WTC11 (cell line): ENCODE measurements around the gene MRPL55. TPM values are rescaled to one million over a fixed set of nuclear protein-coding genes. Genes with fewer than 3 reads are reported as not detected.

Source experiments
- ATF1 ChIP-seq: sonication (generic); formaldehyde crosslinking; IDR thresholded peaks from 2 replicates; pipeline ENCODE4 v1.8.1; 2023; ENCODE audit warnings: mild to moderate bottlenecking, moderate library complexity, missing genetic modification reagents
- CDX4 ChIP-seq: fragments of 250-450 bp; sonication (Bioruptor Pico); IDR thresholded peaks from 2 replicates; pipeline ENCODE4 v1.9.0; 2021; ENCODE audit warnings: moderate library complexity, mild to moderate bottlenecking, inconsistent platforms, borderline replicate concordance
- CREB1 ChIP-seq: sonication (generic); formaldehyde crosslinking; IDR thresholded peaks from 2 replicates; pipeline ENCODE4 v1.8.0; 2023; ENCODE audit warnings: mild to moderate bottlenecking, missing genetic modification reagents
- EMX1 ChIP-seq: fragments of 250-450 bp; sonication (Bioruptor Pico); IDR thresholded peaks from 2 replicates; pipeline ENCODE4 v1.8.0; 2021; ENCODE audit warnings: mild to moderate bottlenecking
- NFYB ChIP-seq: sonication (generic); formaldehyde crosslinking; conservative IDR thresholded peaks from 2 replicates; pipeline ENCODE4 v1.8.0; 2022; ENCODE audit warnings: low read depth, missing genetic modification reagents
- NR3C1 ChIP-seq: sonication (generic); formaldehyde crosslinking; conservative IDR thresholded peaks from 2 replicates; pipeline ENCODE4 v1.8.1; 2023; ENCODE audit warnings: low read depth, mild to moderate bottlenecking, missing genetic modification reagents
- PRRX2 ChIP-seq: fragments of 250-450 bp; sonication (Bioruptor Pico); IDR thresholded peaks from 2 replicates; pipeline ENCODE4 v1.8.0; 2021; ENCODE audit warnings: mild to moderate bottlenecking
- SMAD4 ChIP-seq: sonication (generic); formaldehyde crosslinking; IDR thresholded peaks from 2 replicates; pipeline ENCODE4 v1.8.0; 2022; ENCODE audit warnings: mild to moderate bottlenecking, missing genetic modification reagents
- SOX15 ChIP-seq: fragments of 250-450 bp; sonication (Bioruptor Pico); IDR thresholded peaks from 2 replicates; pipeline ENCODE4 v1.9.0; 2021; ENCODE audit warnings: mild to moderate bottlenecking
- SP1 ChIP-seq: sonication (generic); formaldehyde crosslinking; conservative IDR thresholded peaks from 2 replicates; pipeline ENCODE4 v1.8.1; 2022; ENCODE audit warnings: missing genetic modification reagents
- TCF7 ChIP-seq: sonication (generic); formaldehyde crosslinking; IDR thresholded peaks from 2 replicates; pipeline ENCODE4 v1.8.0; 2022; ENCODE audit warnings: mild to moderate bottlenecking, low read depth, missing genetic modification reagents, moderate library complexity
- TEAD4 ChIP-seq: sonication (generic); formaldehyde crosslinking; IDR thresholded peaks from 2 replicates; pipeline ENCODE4 v1.8.0; 2022; ENCODE audit warnings: mild to moderate bottlenecking, missing genetic modification reagents
- ZBTB21 ChIP-seq: sonication (generic); formaldehyde crosslinking; IDR thresholded peaks from 2 replicates; pipeline ENCODE4 v1.8.1; 2023; ENCODE audit warnings: mild to moderate bottlenecking, missing genetic modification reagents, borderline replicate concordance
- ZBTB43 ChIP-seq: sonication (generic); formaldehyde crosslinking; IDR thresholded peaks from 2 replicates; pipeline ENCODE4 v1.8.1; 2023; ENCODE audit warnings: mild to moderate bottlenecking, missing genetic modification reagents
- ZNF232 ChIP-seq: sonication (generic); formaldehyde crosslinking; IDR thresholded peaks from 2 replicates; pipeline ENCODE4 v1.8.0; 2022; ENCODE audit warnings: mild to moderate bottlenecking, missing genetic modification reagents
- ZNF416 ChIP-seq: fragments of 250-450 bp; sonication (Bioruptor Pico); IDR thresholded peaks from 2 replicates; pipeline ENCODE4 v1.9.0; 2021; ENCODE audit warnings: mild to moderate bottlenecking, inconsistent platforms
- ZNF671 ChIP-seq: fragments of 250-450 bp; sonication (Bioruptor Pico); IDR thresholded peaks from 2 replicates; pipeline ENCODE4 v1.8.0; 2021; ENCODE audit warnings: mild to moderate bottlenecking
- total RNA-seq: library from RNA; stranded (reverse); gene quantifications from 3 replicates; pipeline ENCODE4 v1.2.3, GENCODE V29; 2021
- TF ChIP-seq, protein P1 (sequence below): sonication (generic); formaldehyde crosslinking; IDR thresholded peaks from 2 replicates; pipeline ENCODE4 v1.8.1; 2022; ENCODE audit warnings: low read depth, mild to moderate bottlenecking, moderate library complexity, missing genetic modification reagents, borderline replicate concordance
- TF ChIP-seq, protein P2 (sequence below): sonication (generic); formaldehyde crosslinking; IDR thresholded peaks from 2 replicates; pipeline ENCODE4 v1.8.0; 2023; ENCODE audit warnings: mild to moderate bottlenecking, missing genetic modification reagents
- TF ChIP-seq, protein P3 (sequence below): sonication (generic); formaldehyde crosslinking; IDR thresholded peaks from 2 replicates; pipeline ENCODE4 v1.8.1; 2023; ENCODE audit warnings: mild to moderate bottlenecking, missing genetic modification reagents, moderate library complexity
- TF ChIP-seq, protein P4 (sequence below): fragments of 250-450 bp; sonication (Bioruptor Pico); IDR thresholded peaks from 2 replicates; pipeline ENCODE4 v2.1.2; 2022; ENCODE audit warnings: mild to moderate bottlenecking, moderate library complexity
- TF ChIP-seq, protein P5 (sequence below): sonication (generic); formaldehyde crosslinking; IDR thresholded peaks from 2 replicates; pipeline ENCODE4 v1.8.0; 2022; ENCODE audit warnings: mild to moderate bottlenecking, missing genetic modification reagents
- TF ChIP-seq, protein P6 (sequence below): sonication (generic); formaldehyde crosslinking; IDR thresholded peaks from 2 replicates; pipeline ENCODE4 v1.8.1; 2022; ENCODE audit warnings: mild to moderate bottlenecking, missing genetic modification reagents, moderate library complexity, borderline replicate concordance
- TF ChIP-seq, protein P7 (sequence below): sonication (generic); formaldehyde crosslinking; IDR thresholded peaks from 2 replicates; pipeline ENCODE4 v1.8.1; 2023; ENCODE audit warnings: mild to moderate bottlenecking, moderate library complexity, missing genetic modification reagents
- TF ChIP-seq, protein P8 (sequence below): fragments of 250-450 bp; sonication (Bioruptor Pico); IDR thresholded peaks from 2 replicates; pipeline ENCODE4 v1.8.0; 2021; ENCODE audit warnings: mild to moderate bottlenecking

Gene MRPL55
- total RNA-seq, 1 experiment from 2014 or later, result 66.9 TPM

- TF ChIP-seq, protein P1, sequence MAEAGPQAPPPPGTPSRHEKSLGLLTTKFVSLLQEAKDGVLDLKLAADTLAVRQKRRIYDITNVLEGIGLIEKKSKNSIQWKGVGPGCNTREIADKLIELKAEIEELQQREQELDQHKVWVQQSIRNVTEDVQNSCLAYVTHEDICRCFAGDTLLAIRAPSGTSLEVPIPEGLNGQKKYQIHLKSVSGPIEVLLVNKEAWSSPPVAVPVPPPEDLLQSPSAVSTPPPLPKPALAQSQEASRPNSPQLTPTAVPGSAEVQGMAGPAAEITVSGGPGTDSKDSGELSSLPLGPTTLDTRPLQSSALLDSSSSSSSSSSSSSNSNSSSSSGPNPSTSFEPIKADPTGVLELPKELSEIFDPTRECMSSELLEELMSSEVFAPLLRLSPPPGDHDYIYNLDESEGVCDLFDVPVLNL, result no peak
- TF ChIP-seq TCF7 (CRISPR knock-in tag) (no peak), NR3C1 (CRISPR knock-in tag) (no peak), SMAD4 (CRISPR knock-in tag) (no peak), ZNF232 (CRISPR knock-in tag) (no peak), SP1 (CRISPR knock-in tag) (peak; percentile 100), TEAD4 (no peak), PRRX2 (CRISPR knock-in tag) (no peak), CDX4 (CRISPR knock-in tag) (no peak), NFYB (no peak), ZBTB43 (CRISPR knock-in tag) (no peak), ATF1 (CRISPR knock-in tag) (peak; percentile 96; the same call in 1 of the 2 replicates), CREB1 (CRISPR knock-in tag) (peak; percentile 92), ZBTB21 (CRISPR knock-in tag) (peak; percentile 84; the same call in 1 of the 2 replicates), SOX15 (CRISPR knock-in tag) (no peak), ZNF671 (CRISPR knock-in tag) (no peak), EMX1 (CRISPR knock-in tag) (no peak), ZNF416 (CRISPR knock-in tag) (no peak)
- TF ChIP-seq, protein P2, sequence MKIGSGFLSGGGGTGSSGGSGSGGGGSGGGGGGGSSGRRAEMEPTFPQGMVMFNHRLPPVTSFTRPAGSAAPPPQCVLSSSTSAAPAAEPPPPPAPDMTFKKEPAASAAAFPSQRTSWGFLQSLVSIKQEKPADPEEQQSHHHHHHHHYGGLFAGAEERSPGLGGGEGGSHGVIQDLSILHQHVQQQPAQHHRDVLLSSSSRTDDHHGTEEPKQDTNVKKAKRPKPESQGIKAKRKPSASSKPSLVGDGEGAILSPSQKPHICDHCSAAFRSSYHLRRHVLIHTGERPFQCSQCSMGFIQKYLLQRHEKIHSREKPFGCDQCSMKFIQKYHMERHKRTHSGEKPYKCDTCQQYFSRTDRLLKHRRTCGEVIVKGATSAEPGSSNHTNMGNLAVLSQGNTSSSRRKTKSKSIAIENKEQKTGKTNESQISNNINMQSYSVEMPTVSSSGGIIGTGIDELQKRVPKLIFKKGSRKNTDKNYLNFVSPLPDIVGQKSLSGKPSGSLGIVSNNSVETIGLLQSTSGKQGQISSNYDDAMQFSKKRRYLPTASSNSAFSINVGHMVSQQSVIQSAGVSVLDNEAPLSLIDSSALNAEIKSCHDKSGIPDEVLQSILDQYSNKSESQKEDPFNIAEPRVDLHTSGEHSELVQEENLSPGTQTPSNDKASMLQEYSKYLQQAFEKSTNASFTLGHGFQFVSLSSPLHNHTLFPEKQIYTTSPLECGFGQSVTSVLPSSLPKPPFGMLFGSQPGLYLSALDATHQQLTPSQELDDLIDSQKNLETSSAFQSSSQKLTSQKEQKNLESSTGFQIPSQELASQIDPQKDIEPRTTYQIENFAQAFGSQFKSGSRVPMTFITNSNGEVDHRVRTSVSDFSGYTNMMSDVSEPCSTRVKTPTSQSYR, result no peak
- TF ChIP-seq, protein P3, sequence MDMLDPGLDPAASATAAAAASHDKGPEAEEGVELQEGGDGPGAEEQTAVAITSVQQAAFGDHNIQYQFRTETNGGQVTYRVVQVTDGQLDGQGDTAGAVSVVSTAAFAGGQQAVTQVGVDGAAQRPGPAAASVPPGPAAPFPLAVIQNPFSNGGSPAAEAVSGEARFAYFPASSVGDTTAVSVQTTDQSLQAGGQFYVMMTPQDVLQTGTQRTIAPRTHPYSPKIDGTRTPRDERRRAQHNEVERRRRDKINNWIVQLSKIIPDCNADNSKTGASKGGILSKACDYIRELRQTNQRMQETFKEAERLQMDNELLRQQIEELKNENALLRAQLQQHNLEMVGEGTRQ, result no peak; the same call in 1 of the 2 replicates
- TF ChIP-seq, protein P4, sequence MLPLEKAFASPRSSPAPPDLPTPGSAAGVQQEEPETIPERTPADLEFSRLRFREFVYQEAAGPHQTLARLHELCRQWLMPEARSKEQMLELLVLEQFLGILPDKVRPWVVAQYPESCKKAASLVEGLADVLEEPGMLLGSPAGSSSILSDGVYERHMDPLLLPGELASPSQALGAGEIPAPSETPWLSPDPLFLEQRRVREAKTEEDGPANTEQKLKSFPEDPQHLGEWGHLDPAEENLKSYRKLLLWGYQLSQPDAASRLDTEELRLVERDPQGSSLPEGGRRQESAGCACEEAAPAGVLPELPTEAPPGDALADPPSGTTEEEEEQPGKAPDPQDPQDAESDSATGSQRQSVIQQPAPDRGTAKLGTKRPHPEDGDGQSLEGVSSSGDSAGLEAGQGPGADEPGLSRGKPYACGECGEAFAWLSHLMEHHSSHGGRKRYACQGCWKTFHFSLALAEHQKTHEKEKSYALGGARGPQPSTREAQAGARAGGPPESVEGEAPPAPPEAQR (CRISPR knock-in tag), result no peak
- TF ChIP-seq, protein P5, sequence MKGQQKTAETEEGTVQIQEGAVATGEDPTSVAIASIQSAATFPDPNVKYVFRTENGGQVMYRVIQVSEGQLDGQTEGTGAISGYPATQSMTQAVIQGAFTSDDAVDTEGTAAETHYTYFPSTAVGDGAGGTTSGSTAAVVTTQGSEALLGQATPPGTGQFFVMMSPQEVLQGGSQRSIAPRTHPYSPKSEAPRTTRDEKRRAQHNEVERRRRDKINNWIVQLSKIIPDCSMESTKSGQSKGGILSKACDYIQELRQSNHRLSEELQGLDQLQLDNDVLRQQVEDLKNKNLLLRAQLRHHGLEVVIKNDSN (CRISPR knock-in tag), result peak; percentile 25; the same call in 1 of the 2 replicates
- TF ChIP-seq, protein P6, sequence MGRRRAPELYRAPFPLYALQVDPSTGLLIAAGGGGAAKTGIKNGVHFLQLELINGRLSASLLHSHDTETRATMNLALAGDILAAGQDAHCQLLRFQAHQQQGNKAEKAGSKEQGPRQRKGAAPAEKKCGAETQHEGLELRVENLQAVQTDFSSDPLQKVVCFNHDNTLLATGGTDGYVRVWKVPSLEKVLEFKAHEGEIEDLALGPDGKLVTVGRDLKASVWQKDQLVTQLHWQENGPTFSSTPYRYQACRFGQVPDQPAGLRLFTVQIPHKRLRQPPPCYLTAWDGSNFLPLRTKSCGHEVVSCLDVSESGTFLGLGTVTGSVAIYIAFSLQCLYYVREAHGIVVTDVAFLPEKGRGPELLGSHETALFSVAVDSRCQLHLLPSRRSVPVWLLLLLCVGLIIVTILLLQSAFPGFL, result no peak
- TF ChIP-seq, protein P7, sequence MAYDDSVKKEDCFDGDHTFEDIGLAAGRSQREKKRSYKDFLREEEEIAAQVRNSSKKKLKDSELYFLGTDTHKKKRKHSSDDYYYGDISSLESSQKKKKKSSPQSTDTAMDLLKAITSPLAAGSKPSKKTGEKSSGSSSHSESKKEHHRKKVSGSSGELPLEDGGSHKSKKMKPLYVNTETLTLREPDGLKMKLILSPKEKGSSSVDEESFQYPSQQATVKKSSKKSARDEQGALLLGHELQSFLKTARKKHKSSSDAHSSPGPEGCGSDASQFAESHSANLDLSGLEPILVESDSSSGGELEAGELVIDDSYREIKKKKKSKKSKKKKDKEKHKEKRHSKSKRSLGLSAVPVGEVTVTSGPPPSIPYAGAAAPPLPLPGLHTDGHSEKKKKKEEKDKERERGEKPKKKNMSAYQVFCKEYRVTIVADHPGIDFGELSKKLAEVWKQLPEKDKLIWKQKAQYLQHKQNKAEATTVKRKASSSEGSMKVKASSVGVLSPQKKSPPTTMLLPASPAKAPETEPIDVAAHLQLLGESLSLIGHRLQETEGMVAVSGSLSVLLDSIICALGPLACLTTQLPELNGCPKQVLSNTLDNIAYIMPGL (CRISPR knock-in tag), result 0 out of 2 replicates have a peak, but pooled peaks have one; percentile 9
- TF ChIP-seq, protein P8, sequence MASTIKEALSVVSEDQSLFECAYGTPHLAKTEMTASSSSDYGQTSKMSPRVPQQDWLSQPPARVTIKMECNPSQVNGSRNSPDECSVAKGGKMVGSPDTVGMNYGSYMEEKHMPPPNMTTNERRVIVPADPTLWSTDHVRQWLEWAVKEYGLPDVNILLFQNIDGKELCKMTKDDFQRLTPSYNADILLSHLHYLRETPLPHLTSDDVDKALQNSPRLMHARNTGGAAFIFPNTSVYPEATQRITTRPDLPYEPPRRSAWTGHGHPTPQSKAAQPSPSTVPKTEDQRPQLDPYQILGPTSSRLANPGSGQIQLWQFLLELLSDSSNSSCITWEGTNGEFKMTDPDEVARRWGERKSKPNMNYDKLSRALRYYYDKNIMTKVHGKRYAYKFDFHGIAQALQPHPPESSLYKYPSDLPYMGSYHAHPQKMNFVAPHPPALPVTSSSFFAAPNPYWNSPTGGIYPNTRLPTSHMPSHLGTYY (CRISPR knock-in tag), result no peak
These were observed at the start of gene MRPL55 (continued) for GRCh38 chr1:228109073-228109961.
